Left cardiac atrium (tissue), 4 donors: ENCODE data around the gene PLA2G4A. TPM values are rescaled to one million over a fixed set of nuclear protein-coding genes. Genes with fewer than 3 reads are reported as not detected.
A peak's percentile ranks its signal among the peaks of the same experiment; 100 is the strongest.

Source experiments
- ATAC-seq, 2 donors: fragments of 200-7000 bp; cut with Tn5 transposase; one replicate each; pipeline ENCODE4 v1.9.1; 2020; ENCODE audit warnings: mild to moderate bottlenecking in 2 of 2, moderate library complexity in 2 of 2
- DNase-seq: peaks from one replicate; pipeline ENCODE4 v3.0.0-alpha.2; 2020
- intact Hi-C, 2 donors: fragments of 100-400 bp; cut with DNase I; formaldehyde crosslinking; loops; one replicate each; pipeline versions ENCODE4 v1.14.1 to v1.15.1; 2022 to 2023
- long read RNA-seq: library from polyadenylated mRNA; unstranded; transcript quantifications from one replicate; pipeline ENCODE4 v2.0.0, GENCODE V29; 2021
- total RNA-seq, 2 donors: library from RNA; stranded (reverse); fragmentation: NEBNext Ultra II Directional; extraction: Animal tissue kit (Norgen Biotek cat#: 25700); gene quantifications; one replicate each; pipeline ENCODE4 v1.2.1, GENCODE V29; 2021
- donor health status: DM: no; HTN: yes; CAD: no.
- donor health status: DM: no; HTN: yes; CAD: no; lungs with severe emphysema.
- donor health status: DM: yes; HTN: yes; CAD: no.
- donor health status: Dilated cardiomyopathy.

PLA2G4A gene
- total RNA-seq: 1 to 10 TPM; 6.7 to 7.8 TPM
- long read RNA-seq, partial matches to known transcripts: 0 of 3 reads
- long read RNA-seq, other reads (novel, unspliced or antisense): 1 of 3 reads

GRCh38 chr1:186828611-186829454 is at the start of gene PLA2G4A:
TSS of gene PLA2G4A (plus strand) at chr1:186828949. CDS start at chr1:186854355, 25,406 bp downstream.
- intact Hi-C loops: no loop called here
- peak; percentile 53 for DNase-seq
- peak; percentile 96 to 98 for ATAC-seq

- intact Hi-C loops: no loop called here
- ATAC-seq (no peak), DNase-seq (no peak)
Measured at GRCh38 chr1:186780076-186780475, 48.7 kb upstream of the PLA2G4A start.

DNA sequence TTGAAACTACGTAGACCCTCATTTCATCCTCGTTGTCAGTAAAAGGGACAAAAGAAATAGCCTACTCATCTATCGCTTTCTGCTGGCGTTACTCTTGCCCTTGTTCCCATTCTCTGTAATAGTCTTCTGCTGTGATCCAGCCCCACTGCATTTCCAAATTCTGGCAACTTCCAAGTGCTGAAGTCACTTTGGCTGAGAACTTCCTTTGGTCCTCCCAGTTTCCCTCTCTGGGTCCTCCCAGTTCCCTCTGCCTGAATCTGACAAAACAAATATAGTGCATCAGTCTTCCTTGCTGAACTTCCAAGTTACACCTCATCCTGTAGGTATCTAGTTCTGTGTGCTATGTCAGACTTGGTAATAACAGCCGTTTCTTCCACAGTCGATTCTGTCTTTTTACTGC is 47.0 kb upstream of the PLA2G4A start:
- intact Hi-C loops: no loop called here
- peak; percentile 57 to 74 for ATAC-seq
- DNase-seq: peak; percentile 22

GRCh38 chr1:186782791-186783190 is 46.0 kb upstream of the PLA2G4A start:
- ATAC-seq (no peak), DNase-seq (no peak)
- intact Hi-C loops: no loop called here

DNA sequence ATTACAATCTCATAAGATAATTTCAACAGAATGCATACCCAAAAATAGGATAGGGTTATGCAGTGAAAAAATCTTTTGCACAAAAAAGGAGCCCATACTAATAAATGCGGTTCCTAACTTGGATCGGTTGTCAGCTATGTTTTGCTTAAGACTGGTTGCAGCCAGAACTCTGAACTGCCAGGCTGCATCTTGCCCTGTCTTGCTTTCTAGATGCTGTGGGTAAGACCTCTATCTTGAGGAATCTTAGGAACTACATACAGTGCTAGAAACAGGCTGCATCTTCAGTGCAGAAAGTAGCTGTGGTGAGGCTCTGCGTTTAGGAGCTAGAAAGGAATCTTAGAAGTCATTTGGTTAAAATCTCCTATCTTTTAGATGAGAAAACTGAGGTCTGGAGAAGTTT is 45.6 kb upstream of the PLA2G4A start:
- DNase-seq: no peak
- intact Hi-C loops: no loop called here
- ATAC-seq: no peak

GRCh38 chr1:186785503-186785902 is 43.2 kb upstream of the PLA2G4A start:
- ATAC-seq (no peak), DNase-seq (no peak)
- intact Hi-C loops: no loop called here

- intact Hi-C loops: no loop called here
- DNase-seq (no peak), ATAC-seq (no peak)
Measured at GRCh38 chr1:186790101-186790500, 38.6 kb upstream of the PLA2G4A start.

GRCh38 chr1:186792870-186793581 is 35.7 kb upstream of the PLA2G4A start:
- intact Hi-C loops: no loop called here
- DNase-seq (no peak), ATAC-seq (no peak)

DNA sequence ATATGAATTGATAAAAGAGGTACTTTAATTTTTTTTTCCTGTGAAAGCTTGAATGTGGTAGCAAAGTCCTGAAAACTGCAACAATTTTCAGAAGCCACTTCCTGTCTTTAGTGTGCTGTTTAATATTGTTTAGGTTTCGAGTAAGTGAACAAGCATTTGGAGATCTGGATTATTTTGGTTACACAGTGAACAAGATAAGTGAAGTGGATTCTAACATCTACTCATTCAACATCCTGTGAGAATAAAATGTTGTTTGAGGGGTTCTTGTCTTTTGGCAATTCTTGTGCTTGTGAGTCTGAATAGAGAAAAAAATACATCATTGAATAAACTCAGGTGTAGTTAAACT is 35.2 kb upstream of the PLA2G4A start:
- no peak for ATAC-seq
- no peak for DNase-seq
- intact Hi-C loops: no loop called here

DNA sequence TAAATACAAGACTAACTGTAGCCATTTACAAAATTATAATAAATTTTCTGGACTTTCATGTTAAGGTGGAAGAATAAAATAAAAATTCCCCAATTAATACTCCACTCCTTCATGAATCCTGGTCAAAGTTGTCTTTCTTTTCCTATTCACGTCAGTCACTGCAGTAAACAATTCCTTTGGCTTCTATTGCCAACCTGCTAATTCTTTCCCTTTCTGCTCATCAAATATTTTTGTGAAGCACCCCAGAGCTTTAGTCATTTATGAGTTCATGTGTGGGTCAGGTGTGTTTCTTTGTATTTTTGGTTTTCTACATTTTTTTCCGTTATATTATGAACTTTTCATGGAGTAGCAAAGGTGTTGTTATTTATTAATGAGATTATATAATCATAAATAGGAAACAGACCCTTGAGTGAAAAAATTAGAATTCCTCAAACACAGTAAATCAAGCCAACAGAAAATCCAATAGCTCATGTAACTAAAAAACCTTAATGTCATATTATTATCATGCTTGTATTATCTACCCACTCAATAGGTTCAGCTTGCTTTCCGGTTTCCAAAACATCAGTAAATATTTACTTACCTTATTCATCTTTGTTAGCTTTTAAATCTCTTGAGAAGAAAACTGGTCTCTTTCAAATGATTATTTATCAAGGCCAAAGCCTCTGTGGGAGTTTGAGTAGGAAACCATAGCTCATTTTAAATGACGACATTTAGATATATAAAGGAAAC is 29.6 kb upstream of the PLA2G4A start:
- ATAC-seq: no peak

DNA sequence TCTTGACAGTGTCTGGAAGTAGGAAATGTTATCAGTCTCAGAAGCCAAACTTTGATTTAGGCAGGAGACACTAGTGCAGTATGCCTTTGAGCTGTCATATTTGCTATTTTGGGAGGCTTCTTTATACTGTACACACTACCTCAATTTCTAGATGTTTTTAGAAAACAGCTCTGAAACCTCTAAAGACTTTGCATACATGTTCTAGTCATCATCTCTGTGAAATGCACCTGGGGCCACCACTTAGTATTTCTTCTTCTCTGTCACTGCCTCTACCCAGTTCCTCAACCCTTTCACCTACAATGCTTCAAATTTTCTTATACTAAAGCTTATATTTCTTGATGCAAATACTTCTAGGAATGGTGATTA is 29.1 kb upstream of the PLA2G4A start:
- intact Hi-C loops: no loop called here
- ATAC-seq: no peak
- DNase-seq: no peak

More for the DNA sequence above, 29.6 kb upstream of the PLA2G4A start:
- no peak for DNase-seq
- intact Hi-C loops: no loop called here

DNA sequence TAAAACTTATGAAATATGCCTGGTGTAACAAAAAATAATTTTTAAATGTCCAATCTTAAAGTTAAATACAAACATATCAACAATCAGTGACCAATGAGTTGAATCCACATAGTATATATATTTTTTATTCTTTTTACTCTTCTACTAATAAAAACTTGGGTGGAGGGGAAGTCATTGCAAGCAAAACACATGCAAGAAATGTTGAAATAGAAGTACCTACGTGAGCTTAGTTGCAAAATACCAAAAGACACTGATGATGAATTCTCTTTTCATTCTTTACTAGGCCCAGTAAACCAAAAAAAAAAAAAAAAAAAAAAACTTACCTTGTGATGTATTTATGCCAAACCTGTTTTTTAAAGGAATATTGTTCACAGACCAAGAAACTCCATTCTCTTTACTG is 26.4 kb upstream of the PLA2G4A start:
- intact Hi-C loops: no loop called here
- no peak for ATAC-seq
- DNase-seq: no peak

DNA sequence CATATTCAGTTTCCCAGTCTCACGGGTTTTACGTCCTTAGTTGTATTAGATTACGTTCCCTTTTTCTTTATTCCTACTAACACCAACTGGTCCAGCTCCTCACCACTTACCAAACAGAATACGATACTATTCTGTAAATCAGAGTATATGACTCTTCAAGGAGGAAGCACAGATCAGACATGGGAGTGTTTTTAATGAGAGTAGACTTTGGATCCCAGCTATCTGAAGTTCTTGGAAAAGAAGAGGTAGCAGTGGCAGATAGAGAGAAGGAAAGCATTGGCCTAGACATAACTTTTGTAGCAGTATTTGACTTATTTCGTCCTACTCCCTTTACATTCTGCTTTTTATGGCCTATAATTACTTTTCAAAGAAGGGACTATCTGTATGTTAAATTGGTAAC is 24.1 kb upstream of the PLA2G4A start:
- ATAC-seq: no peak
- no peak for DNase-seq
- intact Hi-C loops: no loop called here

GRCh38 chr1:186806477-186806876 is 22.3 kb upstream of the PLA2G4A start:
- intact Hi-C loops: no loop called here

DNA sequence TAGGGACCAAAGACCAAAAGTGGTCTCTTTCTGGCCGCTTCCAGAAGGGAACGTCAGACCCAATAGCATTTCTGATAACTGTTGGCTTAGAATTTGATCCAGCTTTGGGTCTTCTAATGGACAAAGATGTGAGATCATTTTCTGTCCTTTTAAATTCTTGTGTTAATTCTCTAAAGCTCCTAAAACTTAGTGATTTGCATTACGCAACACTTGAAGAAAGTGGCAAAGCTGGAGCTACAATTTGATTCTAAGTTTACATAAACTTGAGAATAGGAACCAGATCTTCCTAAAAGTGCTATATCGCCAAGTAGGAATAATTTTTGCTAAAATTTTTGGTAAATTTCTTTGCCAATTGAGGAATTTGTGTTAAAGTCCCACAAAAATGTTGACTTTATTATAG is 21.6 kb upstream of the PLA2G4A start:
- intact Hi-C loops: no loop called here
- ATAC-seq: no peak
- DNase-seq: no peak

More at GRCh38 chr1:186806477-186806876, 22.3 kb upstream of the PLA2G4A start:
- no peak for ATAC-seq
- peak; percentile 31 for DNase-seq

- DNase-seq (no peak), ATAC-seq (no peak)
- intact Hi-C loops: no loop called here
Measured at GRCh38 chr1:186811892-186812291, 16.9 kb upstream of the PLA2G4A start.

GRCh38 chr1:186812570-186812969 is 16.2 kb upstream of the PLA2G4A start:
- DNase-seq (no peak), ATAC-seq (peak in 1 of 2 donors; percentile 65)
- intact Hi-C loops: no loop called here

- DNase-seq (no peak), ATAC-seq (no peak)
- intact Hi-C loops: no loop called here
Measured at GRCh38 chr1:186813420-186813819, 15.3 kb upstream of the PLA2G4A start.

GRCh38 chr1:186819126-186819525 is 9.6 kb upstream of the PLA2G4A start:
- DNase-seq (no peak), ATAC-seq (peak in 1 of 2 donors; percentile 24)
- intact Hi-C loops: no loop called here

- DNase-seq (no peak), ATAC-seq (no peak)
- intact Hi-C loops: no loop called here
Measured at GRCh38 chr1:186819563-186819962, 9.2 kb upstream of the PLA2G4A start.
